Large intestine (tissue), 3 donors: ENCODE results near the gene DNAJB6. TPM values are rescaled to one million over a fixed set of nuclear protein-coding genes. Genes with fewer than 3 reads are reported as not detected.

Source experiments
- DNase-seq, 2 donors: peaks; one replicate each; pipeline versions ENCODE4 v3.0.0 to v3.0.0-alpha.2; 2013
- H3K27ac ChIP-seq: one replicate; pipeline ENCODE4 v1.5.1; 2013; ENCODE audit warnings: low read length
- H3K27me3 ChIP-seq: 2 replicates; pipeline ENCODE4 v1.6.1; 2013; ENCODE audit warnings: low read length; ENCODE audit not compliant: control insufficient read depth, insufficient read depth
- H3K36me3 ChIP-seq: 2 replicates; pipeline ENCODE4 v1.6.1; 2013; ENCODE audit warnings: low read length; ENCODE audit not compliant: control insufficient read depth, insufficient read depth
- H3K4me1 ChIP-seq: one replicate; pipeline ENCODE4 v1.6.1; 2013; ENCODE audit warnings: low read length; ENCODE audit not compliant: control insufficient read depth, insufficient read depth
- H3K4me3 ChIP-seq: one replicate; pipeline ENCODE4 v1.5.1; 2013; ENCODE audit warnings: low read length
- H3K9me3 ChIP-seq: one replicate; pipeline ENCODE4 v1.6.1; 2013; ENCODE audit warnings: mild to moderate bottlenecking, low read depth, low read length, moderate library complexity; ENCODE audit not compliant: control insufficient read depth
- WGBS: methylation state at CpG from one replicate; pipeline ENCODE4 v1.1.5; 2013; ENCODE audit warnings: low lambda C conversion rate; ENCODE audit not compliant: insufficient coverage; 5-methylcytosine and 5-hydroxymethylcytosine counted together
- polyA plus RNA-seq: library from polyadenylated mRNA; unstranded; fragments of 120-200 nt; gene quantifications from one replicate; pipeline ENCODE4 v1.2.1, GENCODE V29; 2013

The DNAJB6 gene
- polyA plus RNA-seq, 1 donor, result 102 TPM

DNA sequence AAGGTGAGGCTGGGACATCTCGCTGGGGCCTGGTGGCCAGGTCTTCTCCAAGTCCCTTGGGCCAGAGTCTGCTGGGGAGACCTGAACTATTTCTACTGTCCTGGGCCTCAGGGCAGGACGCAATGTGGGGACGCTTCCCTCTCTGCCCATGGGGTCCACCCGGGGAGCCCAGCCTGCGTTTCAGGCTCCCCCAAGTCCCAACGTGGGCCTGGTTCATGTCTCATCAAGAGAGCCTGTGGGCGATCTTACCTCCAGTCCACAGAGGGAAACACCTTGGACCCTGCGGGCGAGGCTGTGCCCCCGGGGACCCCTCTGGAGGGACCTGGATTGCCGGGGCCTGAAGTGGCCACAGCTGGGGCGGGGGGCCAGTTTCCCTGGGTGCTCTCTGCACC is 91.7 kb downstream of the DNAJB6 start:
- Histone ChIP-seq H3K27ac (no peak overlapping the region), H3K4me1 (no peaks in the 10 kb centered on the region), H3K27me3 (no peaks in the 10 kb centered on the region), H3K36me3 (no peaks in the 10 kb centered on the region), H3K9me3 (no peaks in the 10 kb centered on the region), H3K4me3 (no peak overlapping the region)
- DNase-seq, result no peak
- WGBS, result no CpG with 5 or more reads among the region's 12 CpGs

- DNase-seq, result no peak
- no CpG with 5 or more reads among the region's 15 CpGs for WGBS
These were observed 92.3 kb downstream of the DNAJB6 start for GRCh38 chr7:157429001-157429679.

DNA sequence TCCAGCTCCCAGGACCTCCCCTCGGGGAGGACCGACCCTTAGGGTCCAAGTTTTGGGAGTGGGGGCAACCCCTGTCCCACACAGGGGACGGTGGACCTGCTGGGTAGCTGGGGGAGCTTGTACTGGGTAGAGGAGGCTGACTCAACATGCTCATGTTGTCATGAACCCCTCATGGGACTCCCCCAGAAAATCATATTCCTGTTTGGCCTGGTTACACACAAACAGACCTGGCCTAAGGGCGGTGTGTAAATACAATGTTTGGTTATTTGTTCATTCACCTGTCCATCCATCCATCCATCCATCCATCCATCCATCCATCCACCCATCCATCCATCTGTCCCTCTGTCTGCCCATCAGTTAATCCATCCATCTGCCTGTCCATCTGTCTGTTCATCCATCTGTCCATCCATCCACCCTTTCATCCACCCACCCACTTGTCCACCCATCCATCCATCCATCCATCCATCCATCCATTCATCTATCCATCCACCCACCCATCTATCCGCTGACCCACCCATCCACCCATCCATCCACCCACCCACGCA is 92.9 kb downstream of the DNAJB6 start:
- no peak overlapping the region for H3K27ac ChIP-seq
- WGBS, result no CpG with 5 or more reads among the region's 6 CpGs
- H3K4me1 ChIP-seq, result no peaks in the 10 kb centered on the region
- no peaks in the 10 kb centered on the region for H3K9me3 ChIP-seq
- H3K27me3 ChIP-seq, result no peaks in the 10 kb centered on the region
- DNase-seq, result no peak
- no peaks in the 10 kb centered on the region for H3K36me3 ChIP-seq
- no peak overlapping the region for H3K4me3 ChIP-seq

More at GRCh38 chr7:157429001-157429679, 92.3 kb downstream of the DNAJB6 start:
- Histone ChIP-seq H3K27me3 (no peaks in the 10 kb centered on the region), H3K27ac (no peak overlapping the region), H3K36me3 (no peaks in the 10 kb centered on the region), H3K9me3 (no peaks in the 10 kb centered on the region), H3K4me1 (no peaks in the 10 kb centered on the region), H3K4me3 (no peak overlapping the region)

- no peak for DNase-seq
- Histone ChIP-seq H3K4me3 (no peak overlapping the region), H3K36me3 (no peaks in the 10 kb centered on the region), H3K9me3 (no peaks in the 10 kb centered on the region), H3K4me1 (no peaks in the 10 kb centered on the region), H3K27me3 (no peaks in the 10 kb centered on the region), H3K27ac (no peak overlapping the region)
- no CpG with 5 or more reads among the region's 7 CpGs for WGBS
These were observed 93.9 kb downstream of the DNAJB6 start for GRCh38 chr7:157430721-157431120.

DNA sequence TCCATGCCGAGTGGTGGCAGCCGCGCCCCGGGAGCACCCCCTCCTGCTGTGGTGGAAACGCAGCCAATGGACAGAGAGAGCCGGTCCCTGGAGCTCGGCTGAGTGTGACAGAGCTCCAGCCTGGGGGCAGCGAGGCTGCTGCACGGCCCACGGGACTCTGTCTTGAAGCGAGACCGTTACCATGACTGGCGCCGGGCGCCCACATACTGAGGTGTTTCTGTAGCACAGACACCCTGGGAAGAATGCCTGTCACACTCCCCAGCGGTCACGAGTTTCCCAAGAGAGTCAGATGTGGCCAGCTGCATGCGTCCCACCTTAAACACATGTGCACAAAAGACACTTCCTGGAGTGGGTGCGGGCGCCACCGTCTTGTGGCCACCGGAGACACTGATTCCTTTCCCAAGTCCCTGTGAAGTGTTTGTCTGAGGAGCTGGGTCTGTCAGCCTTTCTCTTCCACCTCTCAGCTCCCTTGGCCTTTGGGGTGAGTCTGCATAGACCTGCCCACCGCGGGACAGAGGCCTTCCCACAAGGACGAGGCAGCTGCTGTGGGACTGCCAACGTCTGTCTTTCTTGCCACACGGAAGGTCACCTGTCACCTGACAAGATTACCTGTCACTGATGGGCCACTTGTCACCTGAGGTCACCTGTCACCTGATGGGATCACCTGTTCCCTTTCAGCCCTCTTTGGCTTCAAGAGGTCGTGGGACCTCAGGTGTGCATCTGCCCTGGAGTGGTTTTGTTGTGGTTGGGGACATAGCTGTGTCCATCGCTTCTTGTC is 94.6 kb downstream of the DNAJB6 start:
- Histone ChIP-seq H3K9me3 (no peaks in the 10 kb centered on the region), H3K4me3 (no peak overlapping the region), H3K27me3 (no peaks in the 10 kb centered on the region), H3K4me1 (no peaks in the 10 kb centered on the region), H3K27ac (no peak overlapping the region), H3K36me3 (no peaks in the 10 kb centered on the region)
- no peak for DNase-seq
- no CpG with 5 or more reads among the region's 29 CpGs for WGBS

- WGBS, result no CpG with 5 or more reads among the region's 22 CpGs
- H3K9me3 ChIP-seq, result no peaks in the 10 kb centered on the region
- no peaks in the 10 kb centered on the region for H3K27me3 ChIP-seq
- no peaks in the 10 kb centered on the region for H3K4me1 ChIP-seq
- H3K4me3 ChIP-seq, result no peak overlapping the region
- no peak for DNase-seq
- H3K36me3 ChIP-seq, result no peaks in the 10 kb centered on the region
- H3K27ac ChIP-seq, result no peak overlapping the region
These were observed 95.2 kb downstream of the DNAJB6 start for GRCh38 chr7:157431951-157432540.

GRCh38 chr7:157432541-157432956 is 95.7 kb downstream of the DNAJB6 start:
- H3K4me3 ChIP-seq, result peak overlapping the region; percentile 13

DNA sequence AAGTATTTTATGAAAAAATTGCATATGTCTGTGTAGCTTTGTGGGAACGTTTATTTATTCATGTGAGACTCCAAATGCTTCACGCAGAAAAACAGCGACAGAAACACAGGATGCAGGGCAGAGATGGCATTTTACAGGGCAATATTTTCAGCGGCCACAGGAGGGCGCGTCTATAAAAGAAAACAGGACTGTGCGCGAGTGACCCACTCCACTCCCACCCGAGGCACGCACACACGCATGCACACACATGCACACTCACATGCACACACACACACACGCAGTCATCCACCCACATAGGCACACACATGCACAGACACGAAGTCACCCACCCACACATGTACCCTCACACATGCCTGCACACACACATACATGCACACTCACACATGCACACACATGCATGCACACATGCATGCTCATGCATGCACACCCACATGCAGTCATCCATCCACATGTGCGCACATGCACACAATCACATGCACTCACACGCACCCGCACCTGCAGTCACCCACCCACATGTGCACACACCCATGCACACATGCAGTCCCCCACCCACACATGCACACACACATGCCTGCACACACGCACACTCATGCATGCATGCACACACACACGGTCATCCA is 96.3 kb downstream of the DNAJB6 start:
- Histone ChIP-seq H3K27ac (no peak overlapping the region), H3K27me3 (no peaks in the 10 kb centered on the region), H3K4me1 (no peaks in the 10 kb centered on the region), H3K36me3 (no peaks in the 10 kb centered on the region), H3K4me3 (peak overlapping the region; percentile 13), H3K9me3 (no peaks in the 10 kb centered on the region)
- no CpG with 5 or more reads among the region's 18 CpGs for WGBS
- DNase-seq, result peak; percentile 16 to 23

More at GRCh38 chr7:157432541-157432956, 95.7 kb downstream of the DNAJB6 start:
- Histone ChIP-seq H3K9me3 (no peaks in the 10 kb centered on the region), H3K27me3 (no peaks in the 10 kb centered on the region), H3K27ac (no peak overlapping the region), H3K4me1 (no peaks in the 10 kb centered on the region), H3K36me3 (no peaks in the 10 kb centered on the region)
- no CpG with 5 or more reads among the region's 17 CpGs for WGBS
- peak; percentile 36 to 61 for DNase-seq

- no peaks in the 10 kb centered on the region for H3K9me3 ChIP-seq
- 78% methylated on average over 7 of the region's 12 CpGs for WGBS
- no peak overlapping the region for H3K27ac ChIP-seq
- no peaks in the 10 kb centered on the region for H3K4me1 ChIP-seq
- no peaks in the 10 kb centered on the region for H3K27me3 ChIP-seq
- no peak for DNase-seq
- H3K4me3 ChIP-seq, result no peak overlapping the region
- H3K36me3 ChIP-seq, result no peaks in the 10 kb centered on the region
These were observed 96.8 kb downstream of the DNAJB6 start for GRCh38 chr7:157433628-157434027.

DNA sequence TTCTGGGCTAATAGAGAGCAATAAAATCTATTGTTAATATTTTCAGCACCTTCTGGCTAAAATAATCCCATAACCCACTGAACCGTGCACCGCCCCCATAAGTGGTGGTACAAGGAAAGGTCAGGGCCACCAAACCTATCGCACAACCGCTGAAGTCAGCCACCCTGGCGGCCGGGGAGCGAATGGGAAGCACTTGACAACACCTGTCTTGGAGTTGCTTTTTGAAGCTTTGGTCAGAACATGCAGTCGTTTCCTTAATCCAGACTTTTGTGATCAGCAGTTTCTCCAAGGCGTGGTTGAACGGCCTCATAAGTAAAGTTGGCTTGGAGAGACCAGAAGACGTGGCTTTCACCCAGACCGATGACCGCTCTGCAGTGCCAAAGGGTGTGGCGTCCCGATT is 97.4 kb downstream of the DNAJB6 start:
- Histone ChIP-seq H3K9me3 (no peaks in the 10 kb centered on the region), H3K4me3 (no peak overlapping the region), H3K27me3 (no peaks in the 10 kb centered on the region), H3K4me1 (no peaks in the 10 kb centered on the region), H3K36me3 (no peaks in the 10 kb centered on the region), H3K27ac (no peak overlapping the region)
- DNase-seq, result no peak
- no CpG with 5 or more reads among the region's 15 CpGs for WGBS
